GM19238 (cell line): ENCODE data around the gene ZNF66.
A peak's percentile ranks its signal among the peaks of the same experiment; 100 is the strongest.
"Not testable (repeated sequence)": the region's sequence is repeated elsewhere in the genome, so short reads cannot be mapped to it uniquely, and the experiment has no call there.

ENCODE experiments used
- DNase-seq: peaks from one replicate; pipeline ENCODE4 v3.0.0; 2011; ENCODE audit warnings: low spot score; ENCODE audit not compliant: insufficient read length

The ZNF66 gene

GRCh38 chr19:20776083-20777076 lies at the start of gene ZNF66:
TSS of gene ZNF66 (plus strand) at chr19:20776304. CDS start at chr19:20776448, 144 bp downstream.
- DNase-seq, result peak; percentile 59

DNA sequence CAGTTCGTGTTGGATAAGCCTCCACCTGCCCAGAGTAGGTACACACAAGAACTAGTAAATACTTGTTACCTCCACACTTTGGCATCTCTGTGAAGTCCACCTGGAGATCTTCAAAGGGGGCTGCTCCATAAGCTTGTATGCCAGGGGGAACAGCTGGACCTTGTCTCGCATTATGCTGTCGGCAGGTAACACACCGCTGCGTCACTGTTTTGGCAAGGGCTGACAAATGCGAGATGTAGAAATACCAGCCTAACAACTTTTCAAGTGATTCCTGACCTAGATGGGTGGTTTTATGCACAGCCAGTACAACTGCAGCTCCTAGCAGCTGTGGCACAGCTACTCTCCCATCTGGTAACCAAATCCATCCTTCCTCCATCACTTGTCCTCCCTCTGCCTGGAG lies 25.9 kb upstream of the ZNF66 start:
- not testable (repeated sequence) for DNase-seq

GRCh38 chr19:20752291-20752690 lies 23.8 kb upstream of the ZNF66 start:
- not testable (repeated sequence) for DNase-seq

- DNase-seq, result not testable (repeated sequence)
These were observed 6.8 kb upstream of the ZNF66 start for GRCh38 chr19:20769225-20769736.

DNA sequence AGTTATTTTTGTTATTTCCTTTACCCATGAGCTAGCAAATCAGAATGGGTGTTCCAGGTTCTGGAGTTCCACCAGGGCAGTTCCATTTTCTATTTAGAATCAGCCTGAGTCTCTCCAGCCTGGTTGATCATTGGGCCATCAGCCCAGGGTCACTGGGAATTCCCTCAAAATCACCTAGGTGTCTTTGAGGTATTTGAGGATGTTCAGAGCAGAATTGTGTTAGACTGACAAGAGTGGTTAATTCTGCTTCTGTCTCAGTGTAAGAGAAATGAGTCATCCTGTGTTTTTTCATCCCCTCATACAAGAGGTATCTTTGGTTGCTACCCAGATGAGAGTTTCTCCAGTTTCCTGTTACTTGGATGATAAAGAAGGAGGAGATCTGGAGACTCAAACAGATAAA lies 11.7 kb downstream of the ZNF66 start:
- no peak for DNase-seq

DNA sequence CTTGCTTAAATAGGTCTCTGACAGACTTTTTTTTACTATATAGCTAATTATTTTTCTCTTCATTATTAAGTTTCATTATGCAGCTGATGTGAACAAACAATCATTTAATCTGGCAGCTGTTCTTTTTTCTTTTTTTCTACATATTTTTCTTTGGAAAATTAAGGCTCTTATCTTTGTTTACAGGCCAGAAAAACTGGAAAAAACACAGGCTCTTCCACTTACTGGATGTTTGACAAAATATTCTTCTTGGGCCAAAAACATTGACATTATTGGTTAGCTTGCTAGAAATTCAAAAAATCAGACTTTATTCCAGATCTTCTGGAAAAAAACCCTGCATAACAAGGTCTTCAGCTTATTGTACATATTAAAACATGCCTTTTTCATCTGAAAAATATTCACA lies 15.7 kb downstream of the ZNF66 start:
- DNase-seq, result no peak

DNA sequence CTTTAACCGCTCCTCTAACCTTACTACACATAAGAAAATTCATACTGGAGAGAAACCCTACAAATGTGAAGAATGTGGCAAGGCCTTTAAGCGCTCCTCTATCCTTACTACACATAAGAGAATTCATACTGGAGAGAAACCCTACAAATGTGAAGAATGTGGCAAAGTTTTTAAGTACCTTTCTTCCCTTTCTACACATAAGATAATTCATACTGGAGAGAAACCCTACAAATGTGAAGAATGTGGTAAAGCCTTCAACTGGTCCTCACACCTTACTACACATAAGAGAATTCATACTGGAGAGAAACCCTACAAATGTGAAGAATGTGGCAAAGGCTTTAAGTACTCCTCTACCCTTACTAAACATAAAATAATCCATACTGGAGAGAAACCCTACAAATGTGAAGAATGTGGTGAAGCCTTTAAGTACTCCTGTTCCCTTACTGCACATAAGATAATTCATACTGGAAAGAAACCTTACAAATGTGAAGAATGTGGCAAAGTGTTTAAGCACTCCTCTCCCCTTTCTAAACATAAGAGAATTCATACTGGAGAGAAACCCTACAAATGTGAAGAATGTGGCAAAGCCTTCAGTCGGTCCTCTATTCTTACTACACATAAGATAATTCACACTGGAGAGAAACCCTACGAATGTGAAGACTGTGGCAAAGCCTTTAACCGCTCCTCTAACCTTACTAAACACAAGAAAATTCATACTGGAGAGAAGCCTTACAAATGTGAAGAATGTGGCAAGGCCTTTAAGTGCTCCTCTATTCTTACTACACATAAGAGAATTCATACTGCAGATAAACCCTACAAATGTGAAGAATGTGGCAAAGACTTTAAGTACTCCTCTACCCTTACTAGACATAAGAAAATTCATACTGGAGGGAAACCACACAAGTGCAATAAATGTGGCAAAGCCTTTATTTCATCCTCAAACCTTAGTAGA lies 30.5 kb downstream of the ZNF66 start:
- not testable (repeated sequence) for DNase-seq

- DNase-seq, result no peak
These were observed 64.3 kb downstream of the ZNF66 start for GRCh38 chr19:20840371-20840770.
